Measurements from ENCODE around the gene CLCN7.
A peak's percentile ranks its signal among the peaks of the same experiment; 100 is the strongest.

CLCN7 gene, protein sequence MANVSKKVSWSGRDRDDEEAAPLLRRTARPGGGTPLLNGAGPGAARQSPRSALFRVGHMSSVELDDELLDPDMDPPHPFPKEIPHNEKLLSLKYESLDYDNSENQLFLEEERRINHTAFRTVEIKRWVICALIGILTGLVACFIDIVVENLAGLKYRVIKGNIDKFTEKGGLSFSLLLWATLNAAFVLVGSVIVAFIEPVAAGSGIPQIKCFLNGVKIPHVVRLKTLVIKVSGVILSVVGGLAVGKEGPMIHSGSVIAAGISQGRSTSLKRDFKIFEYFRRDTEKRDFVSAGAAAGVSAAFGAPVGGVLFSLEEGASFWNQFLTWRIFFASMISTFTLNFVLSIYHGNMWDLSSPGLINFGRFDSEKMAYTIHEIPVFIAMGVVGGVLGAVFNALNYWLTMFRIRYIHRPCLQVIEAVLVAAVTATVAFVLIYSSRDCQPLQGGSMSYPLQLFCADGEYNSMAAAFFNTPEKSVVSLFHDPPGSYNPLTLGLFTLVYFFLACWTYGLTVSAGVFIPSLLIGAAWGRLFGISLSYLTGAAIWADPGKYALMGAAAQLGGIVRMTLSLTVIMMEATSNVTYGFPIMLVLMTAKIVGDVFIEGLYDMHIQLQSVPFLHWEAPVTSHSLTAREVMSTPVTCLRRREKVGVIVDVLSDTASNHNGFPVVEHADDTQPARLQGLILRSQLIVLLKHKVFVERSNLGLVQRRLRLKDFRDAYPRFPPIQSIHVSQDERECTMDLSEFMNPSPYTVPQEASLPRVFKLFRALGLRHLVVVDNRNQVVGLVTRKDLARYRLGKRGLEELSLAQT

DNA sequence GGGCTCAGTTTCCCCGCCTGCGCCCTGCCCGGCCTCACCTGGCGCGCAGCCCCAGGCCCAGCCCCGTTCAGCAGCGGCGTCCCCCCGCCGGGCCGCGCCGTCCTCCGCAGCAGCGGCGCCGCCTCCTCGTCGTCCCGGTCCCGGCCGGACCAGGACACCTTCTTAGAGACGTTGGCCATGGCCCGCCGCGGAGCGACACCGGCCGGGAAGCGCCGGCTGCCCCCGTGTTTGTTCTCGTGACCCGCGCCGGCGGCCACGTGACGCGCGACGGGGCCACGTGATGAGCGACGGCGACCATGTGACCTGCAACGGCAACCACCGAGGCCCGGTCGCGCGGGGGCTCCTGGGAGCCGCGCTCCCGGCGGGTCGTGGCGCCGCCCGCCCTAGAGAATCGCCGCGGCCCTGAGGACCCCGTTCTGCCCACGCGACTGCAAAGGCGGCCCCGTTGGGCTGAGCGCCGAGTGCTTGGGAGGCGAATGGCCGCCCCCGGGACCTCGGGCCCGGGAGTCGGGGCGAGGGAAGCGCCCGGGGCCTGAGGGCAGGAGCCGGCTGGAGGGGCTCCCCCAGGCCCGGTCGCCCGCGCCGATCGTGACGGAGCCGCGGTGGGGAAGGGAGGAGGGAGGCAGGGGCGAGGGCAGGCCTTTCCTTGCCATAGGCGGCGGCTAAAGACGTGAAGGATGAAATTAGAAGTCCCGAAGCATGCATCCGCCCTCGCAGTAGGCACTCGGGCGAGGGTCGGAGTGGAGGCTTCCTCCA lies at the start of gene CLCN7:
CLCN7 (minus strand) TSS at position 233 of the 756 bp plus-strand sequence; CDS start at position 179, 54 bp downstream.
- peak; percentile 81 for DNase-seq

GRCh38 chr16:1524366-1524765 lies 49.5 kb upstream of the CLCN7 start:
- no peak for DNase-seq

More for the DNA sequence above, at the start of gene CLCN7:
- in situ Hi-C loops (cut with MboI; ENCODE audit: low pct_unique_long_range_greater_than_20kb, low sequenced_read_pairs) = no loop called here

DNA sequence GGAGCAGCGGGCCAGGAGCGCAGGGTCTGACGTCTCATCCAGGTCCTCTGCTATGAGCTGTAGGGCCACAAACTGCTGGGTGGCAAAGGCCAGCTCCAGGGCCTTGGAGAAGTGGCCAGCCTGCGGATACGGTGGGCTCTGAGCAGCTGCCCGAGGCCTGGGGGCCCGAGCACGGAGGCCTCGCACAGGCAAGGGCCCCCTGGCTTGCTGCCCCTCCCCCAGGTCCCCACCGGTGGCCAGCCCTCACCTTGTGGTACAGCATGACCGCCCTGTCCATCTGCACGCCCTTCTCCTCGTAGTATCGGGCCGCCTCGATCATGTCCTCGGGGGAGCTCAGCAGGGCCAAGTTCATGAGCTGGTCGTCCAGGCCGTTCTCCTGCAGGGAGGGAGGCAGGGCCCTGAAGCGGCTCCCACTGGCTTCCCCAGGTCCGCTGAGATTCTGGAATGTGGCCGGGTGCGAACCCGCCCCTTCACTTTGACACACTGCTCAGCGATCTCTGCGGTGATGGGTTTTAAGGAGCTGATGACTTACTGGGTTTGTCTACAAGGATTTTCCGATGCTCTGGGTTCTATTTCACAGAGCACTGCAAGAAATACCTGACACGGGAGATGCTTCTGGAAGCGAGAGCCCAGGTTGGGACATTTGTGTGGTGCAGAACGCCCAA lies 48.9 kb upstream of the CLCN7 start:
- in situ Hi-C loops (cut with MboI; ENCODE audit: low pct_unique_long_range_greater_than_20kb, low sequenced_read_pairs) = no loop called here
- DNase-seq = no peak

More at GRCh38 chr16:1524366-1524765, 49.5 kb upstream of the CLCN7 start:
- in situ Hi-C loops (cut with MboI; ENCODE audit: low pct_unique_long_range_greater_than_20kb, low sequenced_read_pairs) = no loop called here

- no peak for DNase-seq
- in situ Hi-C loops (cut with MboI; ENCODE audit: low pct_unique_long_range_greater_than_20kb, low sequenced_read_pairs) = no loop called here
These were observed 45.6 kb upstream of the CLCN7 start for GRCh38 chr16:1520461-1520860.

DNA sequence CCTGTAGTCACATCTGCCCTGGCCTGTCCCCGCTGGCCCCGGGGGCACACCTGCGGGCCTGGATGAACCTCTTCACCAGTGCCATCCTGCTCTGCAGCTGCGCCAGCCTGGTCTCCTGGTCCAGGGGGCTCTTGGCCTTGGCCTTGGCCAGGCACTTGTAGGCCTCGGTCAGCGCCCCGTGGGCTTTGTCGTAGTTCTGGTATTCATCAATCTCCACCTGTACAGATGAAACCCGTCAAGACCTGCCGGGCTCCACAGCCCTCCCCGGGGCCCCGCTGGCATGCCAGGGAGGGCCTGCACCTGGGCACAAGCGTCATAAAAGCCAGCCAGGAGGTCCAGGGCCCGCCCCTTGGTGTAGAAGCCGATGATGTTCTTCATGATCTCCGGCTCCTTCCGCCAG lies 45.0 kb upstream of the CLCN7 start:
- no peak for DNase-seq
- in situ Hi-C loops (cut with MboI; ENCODE audit: low pct_unique_long_range_greater_than_20kb, low sequenced_read_pairs) = no loop called here

GRCh38 chr16:1518626-1519135 lies 43.9 kb upstream of the CLCN7 start:
- in situ Hi-C loops (cut with MboI; ENCODE audit: low pct_unique_long_range_greater_than_20kb, low sequenced_read_pairs) = no loop called here
- DNase-seq = no peak

GRCh38 chr16:1514507-1514906 lies 39.7 kb upstream of the CLCN7 start:
- in situ Hi-C loops (cut with MboI; ENCODE audit: low pct_unique_long_range_greater_than_20kb, low sequenced_read_pairs) = no loop called here
- DNase-seq = no peak

DNA sequence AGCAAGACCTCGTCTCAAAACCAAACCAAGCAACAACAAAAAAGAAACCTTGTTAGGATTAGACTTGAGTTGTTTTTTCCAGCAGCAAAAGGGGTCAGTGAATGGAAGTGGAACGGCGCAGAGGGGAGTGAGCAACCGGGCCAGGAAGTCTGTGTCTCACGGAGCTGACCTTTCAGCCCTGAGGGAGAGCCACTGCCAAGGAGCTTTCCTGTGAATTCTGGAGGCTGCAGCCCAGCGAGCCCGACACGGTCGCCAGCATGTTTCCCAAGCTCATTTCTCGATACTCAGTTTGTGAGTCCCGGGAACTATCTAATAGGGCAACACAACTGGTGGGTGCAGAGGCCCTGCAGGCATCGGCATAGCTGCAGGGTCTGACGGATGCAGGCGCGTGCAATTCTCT lies 37.9 kb upstream of the CLCN7 start:
- DNase-seq = no peak
- in situ Hi-C loops (cut with MboI; ENCODE audit: low pct_unique_long_range_greater_than_20kb, low sequenced_read_pairs) = no loop called here

DNA sequence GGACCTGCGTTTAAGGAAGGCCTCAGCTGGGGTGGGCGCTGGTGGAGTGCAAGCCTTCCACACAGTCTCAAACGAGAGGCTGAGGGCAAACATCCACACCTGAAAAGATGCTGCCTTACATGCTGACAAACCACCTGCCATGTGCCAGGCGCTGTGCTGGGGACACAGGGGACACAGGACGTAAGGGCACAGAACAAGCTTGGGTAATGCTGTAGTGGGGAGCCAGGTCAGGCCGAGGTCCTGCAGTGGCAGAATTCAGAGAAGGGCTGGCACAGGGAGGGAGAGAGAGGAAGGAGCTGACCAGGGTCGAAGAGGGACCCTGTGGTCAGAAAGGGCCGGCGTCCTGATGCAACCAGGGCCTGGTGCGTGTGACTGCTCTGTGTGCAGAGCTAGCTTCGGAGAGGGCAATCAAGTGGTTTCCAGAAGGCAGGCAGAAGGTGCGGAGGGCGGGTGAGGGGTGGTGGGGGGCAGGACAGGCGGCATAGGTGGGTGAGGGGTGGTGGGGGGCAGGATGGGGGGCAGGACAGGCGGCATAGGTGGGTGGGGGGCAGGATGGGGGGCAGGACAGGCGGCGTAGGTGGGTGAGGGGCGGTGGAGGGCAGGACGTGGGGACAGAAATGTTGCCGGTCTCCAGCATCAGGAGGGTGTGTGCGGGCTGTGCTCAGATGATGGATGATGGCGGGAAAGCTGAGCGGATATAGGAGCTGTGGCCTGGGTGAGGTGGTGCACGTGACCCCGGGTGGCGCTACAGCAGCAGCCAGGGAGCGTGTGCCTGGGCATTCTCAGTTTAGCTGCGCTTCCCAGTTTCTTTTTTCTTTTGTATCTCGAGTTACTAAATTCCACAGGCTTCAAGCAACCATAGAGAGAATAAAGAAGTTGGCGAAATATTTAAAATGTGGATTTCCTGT lies 37.1 kb upstream of the CLCN7 start:
- peak; percentile 12 for DNase-seq
- in situ Hi-C loops (cut with MboI; ENCODE audit: low pct_unique_long_range_greater_than_20kb, low sequenced_read_pairs) = no loop called here

DNA sequence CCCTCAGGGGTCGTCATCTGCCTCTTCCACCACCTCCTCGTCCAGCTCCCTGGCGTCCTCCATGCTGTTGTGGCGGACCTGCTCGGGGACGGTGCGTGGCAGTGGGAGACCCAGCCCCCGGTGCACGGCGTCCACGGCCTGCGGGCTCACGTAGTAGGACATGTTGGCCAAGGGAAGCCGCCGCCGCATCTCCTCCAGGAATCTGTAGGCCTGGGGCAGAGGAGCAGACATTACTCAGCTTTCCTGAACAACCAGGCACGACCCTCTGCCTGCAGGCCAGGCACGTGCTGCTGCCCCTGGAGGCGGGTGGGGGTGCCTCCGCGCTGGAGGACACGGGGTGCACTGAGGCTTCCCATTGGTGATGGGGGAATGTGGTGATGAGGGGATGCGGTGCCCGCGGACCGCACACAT lies 36.1 kb upstream of the CLCN7 start:
- no peak for DNase-seq
- in situ Hi-C loops (cut with MboI; ENCODE audit: low pct_unique_long_range_greater_than_20kb, low sequenced_read_pairs) = no loop called here

DNA sequence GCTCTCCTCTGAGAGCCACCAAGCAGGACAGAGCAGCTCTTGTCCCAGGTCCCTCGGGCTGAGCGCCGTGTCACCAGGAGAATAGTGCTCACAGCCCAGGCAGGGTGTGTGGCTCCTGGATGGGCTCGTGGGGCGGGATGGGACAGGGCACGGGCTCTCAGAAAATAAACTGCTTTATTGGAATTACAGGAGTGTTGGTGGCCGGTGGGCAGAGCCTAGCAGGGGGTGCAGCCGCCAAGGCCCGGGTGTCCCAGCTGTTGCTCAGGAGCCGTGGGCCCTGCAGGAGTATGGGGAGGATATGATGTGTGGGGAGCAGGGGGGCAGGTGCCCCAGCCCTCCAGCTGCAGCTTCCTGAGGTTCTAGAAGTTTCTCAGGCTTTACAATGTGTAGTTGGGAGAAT lies 35.4 kb upstream of the CLCN7 start:
- in situ Hi-C loops (cut with MboI; ENCODE audit: low pct_unique_long_range_greater_than_20kb, low sequenced_read_pairs) = no loop called here

DNA sequence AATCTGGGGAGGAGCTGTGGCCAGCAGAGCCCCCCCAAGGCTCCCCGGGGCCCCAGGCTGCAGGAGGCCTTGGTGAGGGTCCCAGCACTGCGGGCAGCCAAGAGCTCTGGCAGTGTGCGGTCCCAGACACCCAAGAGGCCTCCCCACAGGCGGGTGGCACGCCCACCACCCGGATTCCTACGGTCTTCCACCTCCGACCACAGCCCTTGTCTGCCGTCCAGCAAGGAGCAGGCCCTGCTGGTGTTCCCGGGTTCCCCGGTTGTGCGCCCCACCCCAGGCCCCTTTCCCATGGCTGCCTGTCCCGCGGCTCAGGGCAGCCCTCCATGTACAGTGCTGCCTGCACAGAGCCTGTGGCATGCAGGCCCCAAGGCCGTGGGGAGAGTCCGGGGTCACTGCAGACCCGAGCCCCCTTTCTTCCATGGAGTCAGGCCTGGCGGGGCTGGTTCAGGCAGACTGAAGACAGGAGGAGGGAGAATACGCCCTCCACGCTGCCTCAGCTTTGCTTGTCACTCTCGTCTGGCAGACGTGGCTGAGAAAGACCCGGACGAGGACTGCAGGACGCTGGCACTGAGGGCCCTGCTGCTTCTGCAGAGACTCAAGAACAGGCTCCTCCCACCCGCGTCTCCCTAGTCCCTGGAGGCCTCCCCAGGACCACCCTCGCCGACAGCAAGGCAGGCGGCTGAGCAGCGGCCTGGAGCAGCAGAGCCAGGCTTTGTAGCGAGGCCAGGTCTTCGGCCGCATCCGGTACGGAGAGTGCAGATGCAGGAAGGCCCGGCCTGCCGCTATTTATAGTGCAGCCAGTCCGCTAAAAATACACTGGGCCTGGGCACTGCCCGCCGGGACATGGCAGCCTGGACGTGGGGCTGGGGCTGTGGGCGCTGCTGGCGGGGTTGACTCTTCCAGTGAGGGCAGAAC lies 34.7 kb upstream of the CLCN7 start:
- in situ Hi-C loops (cut with MboI; ENCODE audit: low pct_unique_long_range_greater_than_20kb, low sequenced_read_pairs) = no loop called here

More for the DNA sequence above, 35.4 kb upstream of the CLCN7 start:
- no peak for DNase-seq

DNA sequence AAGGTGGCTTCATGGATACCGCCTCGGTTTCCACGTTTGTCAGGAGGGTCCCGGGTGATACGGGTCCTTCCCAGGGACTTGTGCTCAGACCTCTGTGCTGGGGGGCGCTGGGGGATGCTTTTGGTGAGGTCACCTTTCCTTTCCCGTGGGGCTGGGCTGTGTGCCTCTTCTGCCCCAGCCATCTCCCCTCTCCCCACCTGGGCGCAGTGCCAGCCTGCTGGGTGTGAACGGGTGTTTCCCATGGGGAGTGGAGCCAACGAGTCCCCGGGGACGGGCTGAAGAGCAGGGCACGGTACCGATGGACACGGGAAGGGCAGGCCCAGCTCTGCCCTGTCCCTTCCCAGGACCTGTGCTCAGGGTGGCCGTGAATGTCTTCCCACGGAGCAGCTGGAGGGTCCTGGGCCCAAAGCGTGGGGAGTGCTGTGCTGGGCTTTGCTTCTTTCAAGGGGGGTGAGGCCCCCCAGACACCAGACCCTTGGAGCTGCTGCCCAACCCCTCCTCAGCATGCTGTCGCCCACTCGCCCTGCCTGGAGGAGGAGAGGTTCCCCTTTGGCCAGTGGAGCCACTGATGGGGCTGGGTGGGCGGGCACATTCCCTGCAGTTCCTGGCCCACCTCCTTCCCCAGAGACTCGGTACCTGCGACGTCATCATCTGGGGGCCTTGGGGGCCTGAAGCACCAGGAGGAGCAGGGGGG lies 33.8 kb upstream of the CLCN7 start:
- in situ Hi-C loops (cut with MboI; ENCODE audit: low pct_unique_long_range_greater_than_20kb, low sequenced_read_pairs) = no loop called here
- no peak for DNase-seq

More for the DNA sequence above, 34.7 kb upstream of the CLCN7 start:
- DNase-seq = no peak

GRCh38 chr16:1506494-1507213 lies 31.8 kb upstream of the CLCN7 start:
- in situ Hi-C loops (cut with MboI; ENCODE audit: low pct_unique_long_range_greater_than_20kb, low sequenced_read_pairs) = no loop called here
- DNase-seq = no peak

- DNase-seq = no peak
- in situ Hi-C loops (cut with MboI; ENCODE audit: low pct_unique_long_range_greater_than_20kb, low sequenced_read_pairs) = no loop called here
These were observed 31.1 kb upstream of the CLCN7 start for GRCh38 chr16:1505912-1506311.

Data from KBM-7 (cell line).